Adrenal gland (tissue), 12 donors: Measurements from ENCODE around the gene NUP210. TPM values are rescaled to one million over a fixed set of nuclear protein-coding genes. Genes with fewer than 3 reads are reported as not detected.

ENCODE experiments used
- DNase-seq, 7 donors: peaks; one replicate each; pipeline ENCODE4 v3.0.0-alpha.2; 2019 to 2020
- H3K27ac ChIP-seq, 5 donors: fragments of 200-600 bp; sonication (generic) in 4 of 5; 1 replicate in 3 of 5; 2 replicates in 2 of 5; pipeline versions ENCODE4 v1.5.1 to v1.8.0; 2016 to 2020; ENCODE audit warnings: mild to moderate bottlenecking in 1 of 5
- H3K27me3 ChIP-seq: fragments of 200-600 bp; 2 replicates; pipeline ENCODE4 v1.8.0; 2021
- H3K36me3 ChIP-seq, 2 donors: fragments of 200-600 bp; replicated peaks in 1 of 2; 1 replicate in 1 of 2; 2 replicates in 1 of 2; pipeline versions ENCODE4 v1.5.1 to v1.8.0; 2018 to 2022
- H3K4me1 ChIP-seq, 2 donors: fragments of 200-600 bp; replicated peaks in 1 of 2; 1 replicate in 1 of 2; 2 replicates in 1 of 2; pipeline versions ENCODE4 v1.5.1 to v1.8.0; 2018 to 2021
- H3K4me3 ChIP-seq, 4 donors: fragments of 200-600 bp; sonication (generic) in 3 of 4; one replicate each; pipeline ENCODE4 v1.5.1; 2016 to 2018
- H3K9me3 ChIP-seq, 3 donors: fragments of 200-600 bp; sonication (generic) in 1 of 3; replicated peaks in 1 of 3; 1 replicate in 2 of 3; 2 replicates in 1 of 3; pipeline versions ENCODE4 v1.5.1 to v1.8.0; 2016 to 2021
- POLR2A ChIP-seq, 2 donors: fragments of 450-650 bp; IDR thresholded peaks; one replicate each; pipeline ENCODE4 v1.6.1; 2017; ENCODE audit warnings: antibody characterized with exemption in 2 of 2, mild to moderate bottlenecking in 2 of 2, moderate library complexity in 1 of 2
- WGBS, 4 donors: extraction: QIAGEN DNeasy Blood & Tissue Kit in 2 of 4; methylation state at CpG; one replicate each; pipeline versions ENCODE4 v1.1.5 to v1.1.7; 2013 to 2017; 5-methylcytosine and 5-hydroxymethylcytosine counted together
- intact Hi-C, 2 donors: fragments of 100-400 bp; cut with DNase I; formaldehyde crosslinking; loops; one replicate each; pipeline versions ENCODE4 v1.14.1 to v1.15.0; 2022 to 2023
- polyA plus RNA-seq, 3 donors: library from polyadenylated mRNA; stranded (reverse); fragments of 200-250 nt in 2 of 3; fragments of 350-450 nt in 1 of 3; fragmentation: Illumina TruSeq in 1 of 3; extraction: RNeasy Lipid Tissue Mini Kit (QIAGEN cat#74804) in 1 of 3; gene quantifications; one replicate each; pipeline ENCODE4 v1.2.3, GENCODE V29; 2013 to 2014
- total RNA-seq, 9 donors: library from RNA; depleted of rRNA in 4 of 9; stranded (reverse); fragments of >200 nt in 4 of 9; fragments of 120-200 nt in 1 of 9; fragmentation: NEBNext Ultra II Directional in 1 of 9; extraction: Animal tissue kit (Norgen Biotek cat#: 25700) in 1 of 9; gene quantifications; one replicate each; pipeline versions ENCODE4 v1.1.0 to v1.2.4, GENCODE V29; 2013 to 2023
- TF ChIP-seq, protein P1 (sequence below), 6 experiments: fragments of 450-650 bp in 4 of 6; fragments of 200-600 bp in 2 of 6; sonication (generic) in 1 of 6; IDR thresholded peaks; 1 replicate in 5 of 6; 2 replicates in 1 of 6; pipeline versions ENCODE4 v1.5.1 to v1.8.0; 2016 to 2021; ENCODE audit warnings: antibody characterized with exemption in 6 of 6, mild to moderate bottlenecking in 2 of 6, moderate library complexity in 1 of 6
- donor health status: healthy with polysubstance abuse.
- donor health status: Bipolar disorder and iron deficiency.
- donor health status: DM: yes; HTN: yes; CAD: no.
- donor health status: DM: no; HTN: no; CAD: no.
- donor health status: DM: no; HTN: no; CAD: no.
- donor health status: DM: yes; HTN: yes; CAD: no.

The NUP210 gene
- total and polyA plus RNA-seq, 12 donors: 3.0 to 15.8 (median 8.6) TPM

DNA sequence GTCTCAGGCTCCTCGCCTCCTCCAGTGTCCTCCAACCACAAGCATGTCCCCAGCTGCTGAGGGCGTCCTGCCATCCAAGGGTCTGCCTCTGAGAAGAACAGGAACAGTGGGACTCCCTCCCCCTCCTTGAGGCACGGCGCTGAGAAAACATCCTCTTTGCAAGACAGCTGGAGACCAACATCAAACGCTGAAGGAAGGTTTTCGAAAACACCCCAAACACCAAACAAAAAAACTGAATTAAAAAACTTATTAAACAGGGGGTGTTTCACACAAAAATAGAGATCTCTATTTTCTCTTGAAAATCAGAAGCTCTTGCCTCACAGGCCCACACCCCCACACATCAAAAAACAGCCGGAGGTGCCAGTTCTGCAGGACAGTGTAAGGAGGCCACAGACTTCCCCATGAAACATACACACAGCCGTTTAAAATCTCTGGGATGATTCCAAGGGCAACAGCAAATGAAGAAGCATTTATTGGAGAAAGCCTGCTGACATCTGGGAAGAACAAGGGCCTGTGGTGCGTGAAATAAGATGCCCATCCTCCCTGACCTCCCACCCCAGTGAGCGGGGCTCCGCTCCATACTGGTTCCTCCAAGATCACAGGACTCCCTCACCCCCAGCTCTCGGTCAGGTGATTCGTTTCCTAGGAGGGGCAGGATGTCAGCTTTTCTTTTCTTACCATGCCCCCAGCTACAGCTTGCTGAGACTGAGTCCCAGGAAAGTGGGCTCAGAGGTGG, 71.3 kb downstream of the NUP210 start:
- 57 to 66% (median 59%) methylated on average over 10 to 13 of the region's 13 CpGs for WGBS, 4 donors

DNA sequence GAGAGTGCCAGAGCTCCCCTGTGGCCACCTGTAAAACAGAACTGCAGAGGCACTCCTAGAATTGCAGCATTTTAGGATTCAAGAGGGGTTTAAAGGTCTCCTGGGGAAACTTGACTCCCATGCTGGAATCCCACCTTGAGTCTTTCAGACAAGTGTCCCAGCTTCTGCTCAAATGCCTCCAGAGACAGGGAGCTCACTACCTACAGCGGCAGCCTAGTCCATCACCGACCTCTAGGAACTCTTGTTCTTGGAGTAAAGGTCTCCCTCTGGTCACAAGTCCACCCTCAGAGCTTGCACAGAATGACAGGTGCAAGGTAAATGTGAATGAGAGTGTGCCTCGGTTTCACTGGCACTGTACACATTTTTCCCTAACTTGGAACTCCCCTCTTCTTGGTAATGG, 72.0 kb downstream of the NUP210 start:
- H3K27ac ChIP-seq: no peak overlapping the region
- WGBS, 4 donors: 86 to 94% (median 91%) methylated on average over 3 of the region's 3 CpGs
- no peak overlapping the region for H3K4me3 ChIP-seq
- no peaks in the 10 kb centered on the region for H3K4me1 ChIP-seq
- H3K27me3 ChIP-seq: no peaks in the 10 kb centered on the region
- TF ChIP-seq POLR2A (IDR thresholded peaks at IDR 0.05): no peak
- H3K9me3 ChIP-seq: no peaks in the 10 kb centered on the region
- no peaks in the 10 kb centered on the region for H3K36me3 ChIP-seq
- no peak for DNase-seq
- intact Hi-C loops: no loop called here

More for the DNA sequence above, 71.3 kb downstream of the NUP210 start:
- no peak for DNase-seq
- Histone ChIP-seq H3K36me3 (no peaks in the 10 kb centered on the region), H3K4me3 (no peak overlapping the region), H3K9me3 (no peaks in the 10 kb centered on the region), H3K27me3 (no peaks in the 10 kb centered on the region), H3K4me1 (no peaks in the 10 kb centered on the region), H3K27ac (no peak overlapping the region)
- intact Hi-C loops: no loop called here
- TF ChIP-seq POLR2A (IDR thresholded peaks at IDR 0.05): no peak

DNA sequence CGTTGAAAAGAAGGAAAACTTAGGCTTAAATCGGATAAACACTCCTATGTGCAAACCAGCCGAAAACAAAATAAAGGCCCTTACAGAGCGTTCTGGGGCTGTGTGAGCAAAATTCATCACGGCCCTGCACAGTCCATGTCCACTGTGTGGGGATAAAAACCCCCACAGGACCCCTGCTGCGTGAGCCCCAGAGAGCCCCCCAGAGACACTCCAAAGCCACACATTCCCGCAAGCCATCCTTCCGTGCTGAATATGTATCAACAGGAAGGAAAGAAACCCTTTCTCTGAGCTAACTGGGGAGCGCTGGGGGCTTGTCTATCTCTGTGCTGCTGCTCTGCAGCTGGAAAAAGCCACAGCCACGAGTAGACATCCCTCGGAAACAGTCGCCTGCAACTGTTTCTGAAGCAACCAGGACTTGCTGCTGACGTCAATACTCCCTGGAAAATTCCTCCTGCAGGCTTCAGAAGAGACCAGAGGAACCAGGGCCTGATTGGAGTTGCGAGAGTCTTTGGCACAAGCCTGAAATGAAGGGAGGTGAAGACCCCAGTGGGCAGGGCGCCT, 72.7 kb downstream of the NUP210 start:
- Histone ChIP-seq H3K9me3 (no peaks in the 10 kb centered on the region), H3K36me3 (no peaks in the 10 kb centered on the region), H3K4me1 (no peaks in the 10 kb centered on the region), H3K4me3 (no peak overlapping the region), H3K27ac (no peak overlapping the region), H3K27me3 (no peaks in the 10 kb centered on the region)
- TF ChIP-seq, protein P1, sequence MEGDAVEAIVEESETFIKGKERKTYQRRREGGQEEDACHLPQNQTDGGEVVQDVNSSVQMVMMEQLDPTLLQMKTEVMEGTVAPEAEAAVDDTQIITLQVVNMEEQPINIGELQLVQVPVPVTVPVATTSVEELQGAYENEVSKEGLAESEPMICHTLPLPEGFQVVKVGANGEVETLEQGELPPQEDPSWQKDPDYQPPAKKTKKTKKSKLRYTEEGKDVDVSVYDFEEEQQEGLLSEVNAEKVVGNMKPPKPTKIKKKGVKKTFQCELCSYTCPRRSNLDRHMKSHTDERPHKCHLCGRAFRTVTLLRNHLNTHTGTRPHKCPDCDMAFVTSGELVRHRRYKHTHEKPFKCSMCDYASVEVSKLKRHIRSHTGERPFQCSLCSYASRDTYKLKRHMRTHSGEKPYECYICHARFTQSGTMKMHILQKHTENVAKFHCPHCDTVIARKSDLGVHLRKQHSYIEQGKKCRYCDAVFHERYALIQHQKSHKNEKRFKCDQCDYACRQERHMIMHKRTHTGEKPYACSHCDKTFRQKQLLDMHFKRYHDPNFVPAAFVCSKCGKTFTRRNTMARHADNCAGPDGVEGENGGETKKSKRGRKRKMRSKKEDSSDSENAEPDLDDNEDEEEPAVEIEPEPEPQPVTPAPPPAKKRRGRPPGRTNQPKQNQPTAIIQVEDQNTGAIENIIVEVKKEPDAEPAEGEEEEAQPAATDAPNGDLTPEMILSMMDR (IDR thresholded peaks at IDR 0.05): no peak
- no peak for TF ChIP-seq POLR2A (IDR thresholded peaks at IDR 0.05)
- WGBS, 4 donors: 78 to 86% (median 83%) methylated on average over 11 to 15 of the region's 15 CpGs
- DNase-seq: peak in 1 of 7 donors; percentile 80
- intact Hi-C loops: no loop called here

DNA sequence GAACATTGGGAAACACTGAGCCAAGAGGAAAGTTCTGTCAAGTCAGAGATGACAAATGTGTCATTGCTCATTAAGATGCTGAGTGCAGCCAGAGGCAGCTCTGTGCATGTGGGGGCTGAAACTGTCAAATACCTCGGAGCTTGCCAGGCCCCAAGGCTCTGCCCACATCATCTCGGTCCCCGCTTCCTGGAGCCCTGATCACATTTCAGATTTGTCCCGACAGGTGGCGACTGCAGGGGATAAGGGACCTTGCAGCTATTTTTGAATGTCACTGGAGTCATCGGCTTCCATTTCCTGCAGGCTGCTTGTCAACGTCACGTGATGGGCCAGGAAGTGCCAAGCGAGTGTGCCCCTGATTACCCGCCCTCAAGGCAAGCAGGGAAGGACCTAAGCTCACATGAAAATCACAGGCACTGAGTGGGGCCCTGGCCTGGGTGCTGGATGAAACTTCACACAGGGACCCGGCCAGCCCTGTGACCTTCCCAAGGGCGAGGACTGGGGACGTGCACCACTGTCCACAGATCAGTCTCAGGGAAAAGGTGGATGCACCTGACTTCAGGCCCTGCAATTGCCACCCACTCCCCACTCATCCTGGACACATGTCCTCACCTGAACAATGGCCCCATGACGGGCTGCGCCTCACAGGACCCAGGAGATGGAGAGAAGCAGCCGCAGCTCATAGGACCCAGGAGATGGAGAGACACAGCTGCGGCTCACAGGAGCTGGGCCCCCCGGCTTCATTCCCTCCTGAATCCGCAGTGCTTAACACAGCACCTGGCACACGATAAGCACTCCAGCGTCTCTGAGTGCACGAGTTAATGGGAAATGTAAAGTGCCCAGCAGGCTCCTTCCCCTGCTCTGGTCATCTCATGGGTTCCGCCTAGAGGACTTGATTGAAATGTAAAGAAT, 73.4 kb downstream of the NUP210 start:
- no peaks in the 10 kb centered on the region for H3K27me3 ChIP-seq
- no peaks in the 10 kb centered on the region for H3K4me1 ChIP-seq
- no peak overlapping the region for H3K27ac ChIP-seq
- intact Hi-C loops: no loop called here
- no peaks in the 10 kb centered on the region for H3K36me3 ChIP-seq
- no peaks in the 10 kb centered on the region for H3K9me3 ChIP-seq
- no peak overlapping the region for H3K4me3 ChIP-seq
- DNase-seq: peak in 3 of 7 donors; percentile 10 to 69 (median 19)
- TF ChIP-seq, protein P1 (IDR thresholded peaks at IDR 0.05): peak in 2 of 6 experiments; percentile 3 to 12
- no peak for TF ChIP-seq POLR2A (IDR thresholded peaks at IDR 0.05)
- 67 to 75% (median 73%) methylated on average over 20 to 23 of the region's 23 CpGs for WGBS, 4 donors

DNA sequence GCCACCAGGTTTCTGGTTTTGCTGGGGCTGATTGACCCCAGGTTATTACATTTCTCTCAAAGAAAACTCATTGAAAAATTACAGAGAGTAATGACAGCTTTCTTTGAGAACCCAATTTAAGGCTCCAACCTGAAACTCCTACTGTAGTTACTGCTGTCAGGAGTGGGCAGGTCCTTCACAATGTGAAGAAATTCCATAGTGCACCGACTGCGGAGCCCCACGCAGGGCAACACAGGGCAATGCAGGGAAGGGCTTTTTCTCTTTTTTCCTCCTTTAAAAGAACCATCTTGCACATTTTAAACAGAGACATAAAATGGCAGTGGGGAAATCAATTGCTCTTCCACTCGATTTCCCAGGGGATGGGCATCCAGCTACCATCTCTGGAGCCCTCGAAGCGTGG, 74.3 kb downstream of the NUP210 start:
- no peak for DNase-seq
- Histone ChIP-seq H3K27ac (no peak overlapping the region), H3K4me1 (no peaks in the 10 kb centered on the region), H3K9me3 (no peaks in the 10 kb centered on the region), H3K36me3 (no peaks in the 10 kb centered on the region), H3K4me3 (no peak overlapping the region), H3K27me3 (no peaks in the 10 kb centered on the region)
- TF ChIP-seq, protein P1 (IDR thresholded peaks at IDR 0.05): no peak
- TF ChIP-seq POLR2A (IDR thresholded peaks at IDR 0.05): no peak
- intact Hi-C loops: no loop called here
- 89 to 95% (median 93%) methylated on average over 6 of the region's 6 CpGs for WGBS, 4 donors
